Astrocyte of the spinal cord (primary cell): ENCODE measurements around the gene HOXC5.

ENCODE experiments used
- DNase-seq: peaks from one replicate; pipeline ENCODE4 v3.0.0; 2011; ENCODE audit warnings: low read depth, low spot score
- H3K4me3 ChIP-seq: 2 replicates; pipeline ENCODE4 v1.5.1; 2011; ENCODE audit warnings: low read depth, mild to moderate bottlenecking, low read length, moderate library complexity
- in situ Hi-C: cut with HindIII; loops from 2 replicates; pipeline ENCODE4 v1.10.0; 2017; ENCODE audit warnings: low sequenced_read_pairs
- TF ChIP-seq, protein P1 (sequence below): IDR thresholded peaks from 2 replicates; pipeline ENCODE4 v1.5.1; 2012; ENCODE audit warnings: low read depth, mild to moderate bottlenecking, low read length, inconsistent platforms

HOXC5 gene

DNA sequence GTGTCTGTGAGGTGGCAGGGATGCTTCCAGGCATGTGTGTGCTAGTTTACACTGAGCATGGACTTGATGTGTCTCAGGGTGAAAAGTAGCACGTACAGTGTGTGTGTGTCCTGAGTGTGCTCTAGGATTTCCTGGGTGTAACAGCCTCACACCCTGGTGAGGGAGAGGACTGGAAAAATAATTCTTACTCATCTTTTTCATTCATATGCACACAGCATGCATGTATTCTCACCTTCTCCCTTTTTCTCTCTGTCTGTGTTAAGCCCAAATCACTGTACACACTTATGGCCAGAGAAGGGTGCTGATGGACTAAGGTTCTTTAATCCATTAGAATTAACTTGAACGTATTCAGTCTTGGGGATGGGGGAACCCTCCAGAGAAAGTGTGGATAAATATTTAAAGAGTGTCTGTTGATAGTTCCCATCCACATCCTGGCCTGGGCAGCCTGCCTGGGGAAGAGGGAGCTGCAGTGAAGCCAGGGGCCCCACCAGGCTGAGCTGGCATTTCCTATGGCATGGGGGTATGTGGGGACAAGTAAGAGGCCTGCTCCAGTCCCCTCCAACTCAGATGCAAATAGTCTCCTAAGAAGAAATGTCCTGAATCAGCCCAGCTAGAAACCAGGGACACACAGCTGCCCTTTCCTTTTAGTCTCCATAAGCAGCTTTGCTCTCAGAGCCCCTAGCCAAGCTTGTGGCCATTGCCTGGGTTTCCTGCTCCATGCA, 25.2 kb upstream of the HOXC5 start:
- TF ChIP-seq, protein P1, sequence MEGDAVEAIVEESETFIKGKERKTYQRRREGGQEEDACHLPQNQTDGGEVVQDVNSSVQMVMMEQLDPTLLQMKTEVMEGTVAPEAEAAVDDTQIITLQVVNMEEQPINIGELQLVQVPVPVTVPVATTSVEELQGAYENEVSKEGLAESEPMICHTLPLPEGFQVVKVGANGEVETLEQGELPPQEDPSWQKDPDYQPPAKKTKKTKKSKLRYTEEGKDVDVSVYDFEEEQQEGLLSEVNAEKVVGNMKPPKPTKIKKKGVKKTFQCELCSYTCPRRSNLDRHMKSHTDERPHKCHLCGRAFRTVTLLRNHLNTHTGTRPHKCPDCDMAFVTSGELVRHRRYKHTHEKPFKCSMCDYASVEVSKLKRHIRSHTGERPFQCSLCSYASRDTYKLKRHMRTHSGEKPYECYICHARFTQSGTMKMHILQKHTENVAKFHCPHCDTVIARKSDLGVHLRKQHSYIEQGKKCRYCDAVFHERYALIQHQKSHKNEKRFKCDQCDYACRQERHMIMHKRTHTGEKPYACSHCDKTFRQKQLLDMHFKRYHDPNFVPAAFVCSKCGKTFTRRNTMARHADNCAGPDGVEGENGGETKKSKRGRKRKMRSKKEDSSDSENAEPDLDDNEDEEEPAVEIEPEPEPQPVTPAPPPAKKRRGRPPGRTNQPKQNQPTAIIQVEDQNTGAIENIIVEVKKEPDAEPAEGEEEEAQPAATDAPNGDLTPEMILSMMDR: no peak
- H3K4me3 ChIP-seq: no peak overlapping the region
- no peak for DNase-seq
- in situ Hi-C loops: loop anchor here (25.0 kb wide), 1 partner anchor 180 kb away; the partner anchor contains the start of gene SMUG1

DNA sequence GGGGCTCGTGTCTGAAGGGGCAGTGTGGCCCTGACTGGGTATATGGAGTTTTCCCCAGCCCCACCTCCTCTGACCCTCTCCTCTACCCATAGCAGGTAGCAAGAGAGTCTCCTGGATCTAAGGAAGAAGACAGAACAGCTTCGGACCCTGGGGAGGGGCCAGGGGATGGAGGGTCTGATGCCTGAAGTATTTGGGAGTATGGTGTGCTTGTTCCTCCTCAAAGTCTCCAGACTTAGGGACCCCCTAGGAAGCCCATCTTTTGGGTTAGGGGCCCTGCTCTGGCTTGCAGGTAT, 24.6 kb upstream of the HOXC5 start:
- TF ChIP-seq, protein P1: no peak
- in situ Hi-C loops: loop anchor here (25.0 kb wide), 1 partner anchor 179 kb away; the partner anchor contains the start of gene SMUG1
- DNase-seq: no peak
- H3K4me3 ChIP-seq: peak overlapping the region; percentile 21

DNA sequence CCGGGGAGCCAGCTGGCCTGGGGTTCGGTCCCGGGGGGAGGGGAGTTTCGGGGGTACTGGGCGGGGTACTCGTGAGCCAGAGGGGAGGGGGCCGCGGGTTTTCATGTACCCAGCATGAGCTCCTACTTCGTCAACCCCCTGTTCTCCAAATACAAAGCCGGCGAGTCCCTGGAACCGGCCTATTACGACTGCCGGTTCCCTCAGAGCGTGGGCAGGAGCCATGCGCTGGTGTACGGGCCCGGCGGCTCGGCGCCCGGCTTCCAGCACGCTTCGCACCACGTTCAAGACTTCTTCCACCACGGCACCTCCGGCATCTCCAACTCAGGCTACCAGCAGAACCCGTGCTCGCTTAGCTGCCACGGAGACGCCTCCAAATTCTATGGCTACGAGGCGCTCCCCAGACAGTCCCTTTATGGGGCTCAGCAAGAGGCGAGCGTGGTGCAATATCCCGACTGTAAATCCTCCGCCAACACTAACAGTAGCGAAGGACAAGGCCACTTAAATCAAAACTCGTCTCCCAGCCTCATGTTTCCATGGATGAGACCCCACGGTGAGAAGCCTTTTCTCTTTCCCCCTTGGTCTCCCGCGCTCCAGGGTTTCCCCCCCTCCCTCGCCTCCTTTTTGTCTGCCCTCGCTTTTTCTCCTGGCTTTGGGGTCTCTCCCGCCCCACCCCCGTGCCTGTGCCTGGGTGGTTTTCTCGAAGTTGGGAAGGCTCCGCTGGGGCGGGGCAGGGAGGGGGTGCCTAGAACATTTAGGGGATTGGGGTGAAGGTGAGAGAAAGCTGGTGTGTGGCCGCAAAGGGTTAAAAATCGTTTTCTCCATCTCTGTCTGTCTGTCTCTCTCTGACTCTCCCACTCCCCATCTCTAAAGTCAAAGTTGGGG, 23.4 kb upstream of the HOXC5 start:
- H3K4me3 ChIP-seq: peak overlapping the region; percentile 54
- TF ChIP-seq, protein P1: no peak
- no peak for DNase-seq
- in situ Hi-C loops: loop anchor here (25.0 kb wide), 1 partner anchor 178 kb away; the partner anchor contains the start of gene SMUG1

DNA sequence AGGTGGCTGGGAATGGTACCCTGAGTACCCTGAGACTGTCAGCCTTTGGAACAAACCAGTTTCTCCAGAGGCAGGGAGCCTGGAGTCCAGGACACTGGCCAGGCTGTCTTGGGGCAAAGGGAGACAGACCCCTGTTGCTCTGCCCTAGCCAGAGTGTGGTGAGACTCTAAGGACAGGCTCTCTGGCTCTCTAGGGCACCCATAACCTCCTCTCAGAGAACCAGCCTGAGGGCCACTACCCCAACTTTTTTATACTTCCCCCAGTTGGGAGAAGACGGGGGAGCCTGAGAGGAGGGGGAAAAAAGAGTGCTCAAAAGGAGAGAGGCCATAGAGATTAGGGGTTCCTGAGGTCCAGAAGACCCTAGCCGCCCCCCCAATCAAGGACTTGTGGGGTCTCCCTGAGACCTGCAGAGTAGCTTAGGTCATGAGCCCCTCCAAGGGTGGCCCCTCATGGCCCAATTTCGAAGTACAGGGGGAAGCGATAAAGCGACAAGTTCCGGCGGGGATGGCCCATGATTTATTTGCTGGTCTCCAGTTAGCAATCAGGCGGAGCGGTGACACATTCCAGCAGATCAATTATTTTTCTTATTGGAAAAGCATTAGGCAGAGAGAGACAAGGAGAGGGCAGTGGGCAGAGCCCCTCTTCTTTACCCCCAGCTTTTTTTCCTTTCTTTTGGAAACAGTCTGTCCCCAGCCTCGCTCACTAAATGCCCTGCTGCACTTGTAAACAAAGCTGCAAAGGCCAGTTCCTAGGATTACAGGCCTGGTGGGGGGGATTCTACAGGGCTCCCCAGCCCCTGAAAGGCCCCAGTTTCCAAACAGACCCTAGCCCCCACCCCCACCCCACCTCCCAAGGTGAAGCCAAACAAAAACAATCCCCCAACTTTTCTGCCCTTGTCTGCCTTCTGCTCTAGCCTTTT, 22.5 kb upstream of the HOXC5 start:
- in situ Hi-C loops: loop anchor here (25.0 kb wide), 1 partner anchor 177 kb away; the partner anchor contains the start of gene SMUG1
- peak overlapping the region; percentile 54 for H3K4me3 ChIP-seq
- DNase-seq: no peak
- TF ChIP-seq, protein P1: no peak

DNA sequence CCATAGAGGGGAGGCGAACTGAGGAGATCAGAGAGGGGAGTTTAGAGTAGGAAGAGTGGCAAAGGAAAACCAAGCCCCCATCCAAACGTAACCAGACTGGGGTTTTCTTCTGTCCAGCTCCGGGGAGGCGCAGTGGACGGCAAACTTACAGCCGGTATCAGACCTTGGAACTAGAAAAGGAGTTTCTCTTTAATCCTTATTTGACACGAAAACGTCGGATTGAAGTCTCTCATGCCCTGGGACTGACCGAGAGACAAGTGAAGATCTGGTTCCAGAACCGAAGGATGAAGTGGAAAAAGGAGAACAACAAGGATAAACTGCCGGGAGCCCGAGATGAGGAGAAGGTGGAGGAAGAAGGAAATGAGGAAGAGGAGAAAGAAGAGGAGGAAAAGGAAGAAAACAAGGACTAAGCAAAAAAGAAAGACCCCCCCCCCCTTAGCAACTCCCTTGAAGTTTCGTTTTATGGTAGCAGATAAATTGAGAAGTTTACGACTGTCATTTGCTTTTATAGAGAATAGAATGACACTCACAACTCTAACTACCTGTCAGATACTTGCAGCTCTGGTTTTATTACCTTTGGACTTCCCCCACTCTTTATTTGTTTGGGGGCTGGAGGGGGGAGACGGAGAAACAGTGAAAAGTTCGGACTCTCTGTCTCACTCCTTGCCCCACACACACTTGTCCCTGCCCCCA, 21.7 kb upstream of the HOXC5 start:
- no peak for DNase-seq
- H3K4me3 ChIP-seq: peak overlapping the region; percentile 54
- in situ Hi-C loops: loop anchor here (25.0 kb wide), 1 partner anchor 176 kb away; the partner anchor contains the start of gene SMUG1
- TF ChIP-seq, protein P1: no peak
